WI38 (cell line): ENCODE data around the gene VTI1A.
"Not testable (repeated sequence)": the region's sequence is repeated elsewhere in the genome, so short reads cannot be mapped to it uniquely, and the experiment has no call there.

Experiments
- H3K4me3 ChIP-seq: 2 replicates; pipeline ENCODE4 v1.5.1; 2011; ENCODE audit warnings: low read depth, mild to moderate bottlenecking, control low read depth, low read length
- CTCF ChIP-seq: IDR thresholded peaks from 2 replicates; pipeline ENCODE4 v1.5.1; 2012; ENCODE audit warnings: low read depth, mild to moderate bottlenecking, control low read depth, low read length

Gene VTI1A

GRCh38 chr10:112539340-112539739 is 92.3 kb downstream of the VTI1A start:
- TF ChIP-seq CTCF, result no peak
- H3K4me3 ChIP-seq, result no peak overlapping the region

GRCh38 chr10:112542823-112543222 is 95.8 kb downstream of the VTI1A start:
- H3K4me3 ChIP-seq, result not testable (repeated sequence)

- no peak for TF ChIP-seq CTCF
- H3K4me3 ChIP-seq, result no peak overlapping the region
These were observed 99.5 kb downstream of the VTI1A start for GRCh38 chr10:112546474-112546873.

DNA sequence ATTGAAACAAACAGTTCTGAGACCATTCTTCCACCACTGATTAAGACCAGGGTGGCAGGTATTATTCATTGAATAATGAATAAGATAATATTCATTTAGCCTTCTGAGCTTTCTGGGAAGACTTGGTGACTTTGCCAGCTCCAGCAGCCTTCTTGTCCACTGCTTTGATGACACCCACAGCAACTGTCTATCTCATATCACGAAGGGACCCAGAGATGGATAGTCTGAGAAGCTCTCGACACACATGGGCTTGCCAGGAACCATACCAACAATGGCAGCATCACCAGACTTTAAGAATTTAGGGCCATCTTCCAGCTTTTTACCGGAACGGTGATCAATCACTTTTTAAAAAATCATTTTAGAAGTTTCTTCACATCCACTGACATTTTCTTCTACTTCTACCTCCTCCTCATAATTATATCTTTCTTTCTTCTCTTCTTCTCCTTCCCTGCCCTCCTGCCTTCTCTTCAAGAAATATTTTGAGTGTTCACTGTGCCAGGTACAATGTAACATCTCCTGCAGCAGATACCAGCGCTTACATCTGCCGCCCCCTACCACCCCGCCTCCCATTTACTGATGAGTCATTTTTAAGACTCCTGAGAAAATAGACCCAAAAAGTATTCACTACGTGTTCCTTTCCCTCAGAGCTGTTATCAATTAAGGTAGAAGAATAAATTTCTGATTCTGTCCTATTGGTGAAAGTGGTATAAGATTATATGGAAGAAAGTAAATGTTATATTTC is 101.7 kb downstream of the VTI1A start:
- no peak for TF ChIP-seq CTCF
- H3K4me3 ChIP-seq, result no peak overlapping the region

DNA sequence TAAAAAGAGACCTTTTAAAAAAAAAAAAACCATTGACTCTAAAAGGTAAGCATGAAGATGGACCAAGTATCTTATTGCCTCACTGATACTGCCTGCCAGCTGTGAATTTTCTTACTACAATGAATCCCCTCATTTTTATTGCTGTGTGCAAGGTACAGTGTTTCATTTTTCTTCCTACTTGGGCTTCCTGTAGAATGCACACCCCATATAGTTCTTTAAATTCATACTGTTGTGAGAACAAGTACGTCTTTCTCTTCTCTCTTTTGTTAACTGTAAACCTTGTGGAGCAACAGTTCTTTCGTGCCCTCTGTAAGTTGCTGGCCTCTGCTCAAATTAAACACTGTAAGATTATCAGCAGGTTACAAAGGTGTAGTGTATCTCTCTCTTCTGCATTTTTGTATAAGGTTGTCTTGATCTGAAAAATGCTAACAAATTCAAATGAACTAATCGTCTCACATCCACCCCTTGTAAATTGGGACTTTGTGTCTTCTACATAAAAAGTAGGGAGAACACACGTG is 105.6 kb downstream of the VTI1A start:
- H3K4me3 ChIP-seq, result no peak overlapping the region
- TF ChIP-seq CTCF, result no peak

DNA sequence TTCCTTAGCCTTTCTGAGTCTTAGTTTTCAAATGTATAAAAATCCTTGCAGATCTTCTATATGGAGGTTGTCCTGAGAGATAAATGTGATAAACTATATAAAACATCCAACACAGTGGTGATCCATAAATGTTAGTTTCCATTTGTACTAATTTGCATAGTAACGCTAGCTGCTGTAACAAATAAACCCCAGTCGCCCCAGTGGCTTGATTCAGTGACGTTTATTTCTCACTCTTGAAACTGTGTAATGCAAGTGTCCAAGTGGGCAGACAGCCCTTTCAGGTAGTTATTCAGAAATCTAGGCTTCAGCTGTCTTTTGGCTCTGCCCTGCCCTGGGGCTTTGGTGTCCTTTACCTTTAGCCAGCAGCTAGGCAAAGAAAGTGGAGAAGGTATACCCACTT is 106.3 kb downstream of the VTI1A start:
- no peak for TF ChIP-seq CTCF
- no peak overlapping the region for H3K4me3 ChIP-seq

- no peak overlapping the region for H3K4me3 ChIP-seq
- TF ChIP-seq CTCF, result no peak
These were observed 107.2 kb downstream of the VTI1A start for GRCh38 chr10:112554263-112554662.

DNA sequence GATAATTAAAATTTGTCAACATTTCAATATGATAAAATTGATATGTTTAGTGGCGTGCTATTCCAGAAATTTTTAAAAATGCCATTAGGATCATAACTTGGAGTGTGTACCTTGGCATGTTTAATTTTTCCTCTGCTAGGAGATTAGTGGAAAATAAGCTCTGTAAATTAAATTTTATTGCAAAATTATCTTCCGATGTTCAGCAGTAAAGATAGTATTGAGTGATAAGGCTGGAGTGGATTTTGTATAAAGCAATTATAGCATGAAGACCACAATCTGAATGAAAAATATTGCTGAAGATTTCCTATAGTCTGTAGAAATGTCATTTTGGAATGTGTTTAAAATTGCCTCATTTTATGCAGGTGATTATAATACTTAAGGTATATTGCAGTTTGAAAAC is 110.2 kb downstream of the VTI1A start:
- no peak for TF ChIP-seq CTCF
- no peak overlapping the region for H3K4me3 ChIP-seq
